ENCODE measurements around the gene FILIP1L. TPM values are rescaled to one million over a fixed set of nuclear protein-coding genes. Genes with fewer than 3 reads are reported as not detected.

Gene FILIP1L
- total RNA-seq, 1 donor from 2014 or later: 41.5 TPM

DNA sequence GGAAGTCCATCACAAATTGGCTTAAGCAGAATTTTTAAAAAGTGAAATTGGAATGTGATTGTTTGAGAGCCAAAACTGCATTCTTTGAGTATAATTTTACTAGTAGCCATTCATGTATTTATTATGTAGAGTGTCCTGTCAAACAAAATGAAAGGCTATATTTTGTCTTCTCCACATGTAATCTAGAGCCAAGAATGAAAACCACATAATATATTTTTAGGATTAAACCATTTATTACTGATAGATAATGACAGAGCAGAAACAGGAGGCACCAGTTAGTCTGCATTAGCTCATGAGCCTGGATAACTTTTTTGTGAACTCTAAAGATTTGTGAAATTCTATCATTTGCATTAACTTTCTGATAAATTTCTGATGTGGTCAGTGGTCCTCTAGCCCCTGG, 130.2 kb downstream of the FILIP1L start:
- Histone ChIP-seq H3K9me3 (no peaks in the 10 kb centered on the region), H3K4me1 (no peaks in the 10 kb centered on the region), H3K27me3 (no peaks in the 10 kb centered on the region), H3K36me3 (no peaks in the 10 kb centered on the region), H3K4me3 (no peak overlapping the region), H3K27ac (no peak overlapping the region)
- DNase-seq (ENCODE audit: extremely low spot score in 2 of 2): no peak
- TF ChIP-seq POLR2AphosphoS5 (IDR thresholded peaks at IDR 0.05; ENCODE audit: insufficient read depth in 1 of 2, low read depth in 1 of 2): no peak
- TF ChIP-seq POLR2A (IDR thresholded peaks at IDR 0.05): no peak
- TF ChIP-seq, protein P1, sequence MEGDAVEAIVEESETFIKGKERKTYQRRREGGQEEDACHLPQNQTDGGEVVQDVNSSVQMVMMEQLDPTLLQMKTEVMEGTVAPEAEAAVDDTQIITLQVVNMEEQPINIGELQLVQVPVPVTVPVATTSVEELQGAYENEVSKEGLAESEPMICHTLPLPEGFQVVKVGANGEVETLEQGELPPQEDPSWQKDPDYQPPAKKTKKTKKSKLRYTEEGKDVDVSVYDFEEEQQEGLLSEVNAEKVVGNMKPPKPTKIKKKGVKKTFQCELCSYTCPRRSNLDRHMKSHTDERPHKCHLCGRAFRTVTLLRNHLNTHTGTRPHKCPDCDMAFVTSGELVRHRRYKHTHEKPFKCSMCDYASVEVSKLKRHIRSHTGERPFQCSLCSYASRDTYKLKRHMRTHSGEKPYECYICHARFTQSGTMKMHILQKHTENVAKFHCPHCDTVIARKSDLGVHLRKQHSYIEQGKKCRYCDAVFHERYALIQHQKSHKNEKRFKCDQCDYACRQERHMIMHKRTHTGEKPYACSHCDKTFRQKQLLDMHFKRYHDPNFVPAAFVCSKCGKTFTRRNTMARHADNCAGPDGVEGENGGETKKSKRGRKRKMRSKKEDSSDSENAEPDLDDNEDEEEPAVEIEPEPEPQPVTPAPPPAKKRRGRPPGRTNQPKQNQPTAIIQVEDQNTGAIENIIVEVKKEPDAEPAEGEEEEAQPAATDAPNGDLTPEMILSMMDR (IDR thresholded peaks at IDR 0.05): no peak
- intact Hi-C loops (cut with DNase I): no loop called here

DNA sequence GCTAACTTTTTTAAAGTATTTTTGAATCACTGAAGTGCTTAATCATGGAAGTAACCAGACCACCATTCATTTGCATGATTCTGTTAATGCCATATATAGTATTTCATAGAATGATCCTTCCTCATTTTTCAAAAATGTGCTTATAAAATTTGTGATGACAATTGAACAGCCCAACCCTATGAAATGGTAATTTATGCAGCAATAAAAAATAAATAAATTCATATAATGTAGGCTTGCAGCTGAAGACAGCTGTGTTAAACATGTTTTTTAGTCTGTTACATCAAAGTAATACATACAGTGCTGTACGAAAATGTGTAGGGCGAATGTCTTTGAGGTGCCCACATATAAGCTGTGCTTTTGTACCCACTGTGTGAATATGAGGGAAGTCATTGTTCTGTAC, 131.7 kb downstream of the FILIP1L start:
- TF ChIP-seq POLR2A (IDR thresholded peaks at IDR 0.05): no peak
- TF ChIP-seq, protein P1 (IDR thresholded peaks at IDR 0.05): no peak
- no peak for TF ChIP-seq POLR2AphosphoS5 (IDR thresholded peaks at IDR 0.05; ENCODE audit: insufficient read depth in 1 of 2, low read depth in 1 of 2)
- intact Hi-C loops (cut with DNase I): no loop called here
- Histone ChIP-seq H3K9me3 (no peaks in the 10 kb centered on the region), H3K4me3 (no peak overlapping the region), H3K27me3 (no peaks in the 10 kb centered on the region), H3K36me3 (no peaks in the 10 kb centered on the region), H3K4me1 (no peaks in the 10 kb centered on the region), H3K27ac (no peak overlapping the region)
- no peak for DNase-seq (ENCODE audit: extremely low spot score in 2 of 2)

DNA sequence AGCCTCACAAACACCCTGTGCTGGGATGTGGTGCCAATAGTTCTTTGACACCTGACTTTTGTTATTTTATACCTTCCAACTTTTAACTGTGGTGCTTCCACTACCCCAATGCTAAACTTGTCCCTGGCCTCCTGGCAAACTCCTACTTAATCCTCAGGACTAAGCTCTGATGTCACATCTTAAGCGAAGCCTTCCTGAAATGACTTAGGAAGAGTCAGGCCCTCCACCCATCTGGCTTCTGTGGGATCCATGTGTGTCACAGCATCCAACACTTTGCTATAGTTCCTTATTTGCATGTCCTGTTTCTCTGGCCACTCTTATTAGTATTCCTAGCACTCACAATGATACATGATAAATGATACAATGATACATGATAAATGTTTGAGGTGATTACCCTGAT, 133.2 kb downstream of the FILIP1L start:
- DNase-seq (ENCODE audit: extremely low spot score in 2 of 2): no peak
- H3K9me3 ChIP-seq: no peaks in the 10 kb centered on the region
- H3K4me3 ChIP-seq: no peak overlapping the region
- H3K36me3 ChIP-seq: no peaks in the 10 kb centered on the region
- intact Hi-C loops (cut with DNase I): no loop called here
- no peak for TF ChIP-seq POLR2AphosphoS5 (IDR thresholded peaks at IDR 0.05; ENCODE audit: insufficient read depth in 1 of 2, low read depth in 1 of 2)
- TF ChIP-seq, protein P1 (IDR thresholded peaks at IDR 0.05): no peak
- H3K27ac ChIP-seq: no peak overlapping the region
- no peaks in the 10 kb centered on the region for H3K4me1 ChIP-seq
- H3K27me3 ChIP-seq: no peaks in the 10 kb centered on the region

DNA sequence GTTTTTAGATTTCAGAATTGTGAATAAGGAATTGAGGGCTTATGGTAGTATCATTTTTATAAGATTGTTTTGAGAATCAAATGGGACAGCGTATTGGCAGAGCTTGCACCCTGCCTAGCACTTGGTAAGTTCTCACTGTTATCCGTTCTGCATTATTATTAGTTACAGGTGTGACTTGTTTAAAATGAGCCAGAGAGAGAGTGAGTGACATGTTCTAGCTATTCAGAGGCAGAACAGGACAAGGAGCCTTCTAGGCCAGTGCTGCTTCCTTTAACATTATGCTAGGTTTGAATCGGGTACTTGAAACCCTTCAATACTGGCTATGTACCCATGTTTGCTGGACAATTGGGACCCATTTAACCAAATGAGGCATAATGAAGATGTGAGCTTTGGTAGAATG, 133.7 kb downstream of the FILIP1L start:
- Histone ChIP-seq H3K9me3 (no peaks in the 10 kb centered on the region), H3K27ac (no peak overlapping the region), H3K27me3 (no peaks in the 10 kb centered on the region), H3K4me1 (no peaks in the 10 kb centered on the region), H3K4me3 (no peak overlapping the region), H3K36me3 (no peaks in the 10 kb centered on the region)
- no peak for DNase-seq (ENCODE audit: extremely low spot score in 2 of 2)
- TF ChIP-seq POLR2AphosphoS5 (IDR thresholded peaks at IDR 0.05; ENCODE audit: insufficient read depth in 1 of 2, low read depth in 1 of 2): no peak
- TF ChIP-seq, protein P1 (IDR thresholded peaks at IDR 0.05): no peak
- intact Hi-C loops (cut with DNase I): no loop called here

DNA sequence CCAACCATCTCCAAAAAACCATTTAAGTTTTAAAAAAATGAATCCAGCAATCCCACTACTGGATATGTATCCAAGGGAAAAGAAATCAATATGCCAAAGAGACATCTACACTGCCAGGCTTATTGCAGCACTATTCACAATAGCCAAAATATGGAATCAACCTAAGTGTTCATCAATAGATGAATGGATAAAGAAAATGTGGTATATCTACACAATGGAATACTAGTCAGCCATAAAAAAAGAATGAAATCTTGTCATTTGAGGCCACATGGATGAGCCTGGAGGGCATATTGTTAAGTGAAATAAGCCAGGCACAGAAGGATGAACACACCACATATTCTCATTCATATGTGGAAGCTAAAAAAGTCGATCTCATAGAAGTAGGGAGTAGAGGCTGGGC, 136.1 kb downstream of the FILIP1L start:
- Histone ChIP-seq H3K27ac (no peak overlapping the region), H3K4me1 (no peaks in the 10 kb centered on the region), H3K36me3 (no peaks in the 10 kb centered on the region), H3K9me3 (no peaks in the 10 kb centered on the region), H3K4me3 (no peak overlapping the region), H3K27me3 (no peaks in the 10 kb centered on the region)
- DNase-seq (ENCODE audit: extremely low spot score in 2 of 2): no peak
- intact Hi-C loops (cut with DNase I): no loop called here
- TF ChIP-seq, protein P1 (IDR thresholded peaks at IDR 0.05): no peak
- no peak for TF ChIP-seq POLR2AphosphoS5 (IDR thresholded peaks at IDR 0.05; ENCODE audit: insufficient read depth in 1 of 2, low read depth in 1 of 2)
- no peak for TF ChIP-seq POLR2A (IDR thresholded peaks at IDR 0.05)

All from vagina (tissue), 2 donors.